Hepatocyte (in vitro differentiated cells): ENCODE measurements around the gene AGFG1.

Source experiments
- CTCF ChIP-seq: fragments of 200-600 bp; sonication (generic); IDR thresholded peaks from 2 replicates; pipeline ENCODE4 v1.5.1; 2016; ENCODE audit warnings: antibody characterized with exemption, mild to moderate bottlenecking; ENCODE audit not compliant: poor library complexity
- EZH2 ChIP-seq: fragments of 200-600 bp; sonication (generic); IDR thresholded peaks from 2 replicates; pipeline ENCODE4 v1.6.1; 2016; ENCODE audit warnings: antibody characterized with exemption, mild to moderate bottlenecking, borderline replicate concordance

- TF ChIP-seq CTCF (no peak), EZH2 (no peak)
Measured at GRCh38 chr2:227539465-227539956, 67.6 kb downstream of the AGFG1 start.
